Calu3 (cell line): ENCODE results near the gene IL1RL2. TPM values are rescaled to one million over a fixed set of nuclear protein-coding genes. Genes with fewer than 3 reads are reported as not detected.

Experiments used
- BruUV-seq: library from RNA; stranded (reverse); fragments of 400-500 nt; replicated peaks from 2 replicates; lab custom pipeline; 2021; lab: Mats Ljungman, UMichigan
- CTCF ChIA-PET: fragments of 300-600 bp; sonication (Branson Sonifier 250); formaldehyde crosslinking; loops from one replicate; lab custom pipeline; 2022; ENCODE audit warnings: antibody characterized with exemption; lab: Charles Lee
- DNase-seq: peaks from one replicate; pipeline ENCODE4 v3.0.0; 2022
- H3K27ac Mint-ChIP-seq: one replicate; pipeline ENCODE4 v1.8.0; 2022; ENCODE audit warnings: mixed read lengths; ENCODE audit not compliant: unreplicated experiment
- H3K27me3 Mint-ChIP-seq: one replicate; pipeline ENCODE4 v1.8.0; 2022; ENCODE audit warnings: mixed read lengths; ENCODE audit not compliant: unreplicated experiment
- H3K36me3 Mint-ChIP-seq: one replicate; pipeline ENCODE4 v1.8.0; 2022; ENCODE audit warnings: mild to moderate bottlenecking, moderate library complexity, mixed read lengths; ENCODE audit not compliant: insufficient read depth, unreplicated experiment
- H3K4me1 Mint-ChIP-seq: one replicate; pipeline ENCODE4 v1.8.0; 2022; ENCODE audit warnings: mild to moderate bottlenecking, low read depth, mixed read lengths; ENCODE audit not compliant: unreplicated experiment
- H3K4me3 Mint-ChIP-seq: one replicate; pipeline ENCODE4 v1.8.0; 2022; ENCODE audit warnings: mild to moderate bottlenecking, low read depth, moderate library complexity, mixed read lengths; ENCODE audit not compliant: unreplicated experiment
- H3K9me3 Mint-ChIP-seq: one replicate; pipeline ENCODE4 v1.8.0; 2022; ENCODE audit warnings: low read depth, mixed read lengths; ENCODE audit not compliant: unreplicated experiment
- intact Hi-C: fragments of 100-400 bp; cut with micrococcal nuclease; formaldehyde crosslinking; loops from one replicate; pipeline ENCODE4 v1.10.0; 2022; ENCODE audit not compliant: unreplicated experiment
- total RNA-seq: library from RNA; stranded (reverse); gene quantifications from 2 replicates; pipeline ENCODE4 v1.2.3, GENCODE V29; 2022
- TF ChIP-seq, protein P1 (sequence below): fragments of 200-600 bp; IDR thresholded peaks from one replicate; pipeline ENCODE4 v1.8.0; 2022; ENCODE audit warnings: antibody characterized with exemption; ENCODE audit not compliant: unreplicated experiment

IL1RL2 gene
- total RNA-seq, 1 experiment from 2014 or later: 0.68 TPM

DNA sequence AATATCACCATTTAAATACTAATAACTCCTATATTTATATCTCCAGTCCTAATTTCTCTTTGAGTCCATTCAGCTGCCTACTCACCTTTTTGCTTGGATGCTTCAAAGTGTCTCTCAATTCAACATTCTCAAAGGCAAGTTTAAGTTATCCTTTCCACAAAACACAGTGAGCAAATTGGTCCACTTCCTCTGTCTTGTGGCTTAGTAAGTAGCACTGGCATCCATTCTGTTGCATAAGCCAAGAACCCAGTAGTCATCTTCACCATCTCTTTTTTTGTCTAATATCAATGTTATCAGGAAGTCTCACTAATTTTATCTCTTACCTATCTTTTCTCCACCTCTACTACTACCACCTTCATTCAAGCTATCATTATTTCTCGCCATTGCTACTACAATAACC, 97.2 kb downstream of the IL1RL2 start:
- no TSS peak for BruUV-seq
- TF ChIP-seq, protein P1, sequence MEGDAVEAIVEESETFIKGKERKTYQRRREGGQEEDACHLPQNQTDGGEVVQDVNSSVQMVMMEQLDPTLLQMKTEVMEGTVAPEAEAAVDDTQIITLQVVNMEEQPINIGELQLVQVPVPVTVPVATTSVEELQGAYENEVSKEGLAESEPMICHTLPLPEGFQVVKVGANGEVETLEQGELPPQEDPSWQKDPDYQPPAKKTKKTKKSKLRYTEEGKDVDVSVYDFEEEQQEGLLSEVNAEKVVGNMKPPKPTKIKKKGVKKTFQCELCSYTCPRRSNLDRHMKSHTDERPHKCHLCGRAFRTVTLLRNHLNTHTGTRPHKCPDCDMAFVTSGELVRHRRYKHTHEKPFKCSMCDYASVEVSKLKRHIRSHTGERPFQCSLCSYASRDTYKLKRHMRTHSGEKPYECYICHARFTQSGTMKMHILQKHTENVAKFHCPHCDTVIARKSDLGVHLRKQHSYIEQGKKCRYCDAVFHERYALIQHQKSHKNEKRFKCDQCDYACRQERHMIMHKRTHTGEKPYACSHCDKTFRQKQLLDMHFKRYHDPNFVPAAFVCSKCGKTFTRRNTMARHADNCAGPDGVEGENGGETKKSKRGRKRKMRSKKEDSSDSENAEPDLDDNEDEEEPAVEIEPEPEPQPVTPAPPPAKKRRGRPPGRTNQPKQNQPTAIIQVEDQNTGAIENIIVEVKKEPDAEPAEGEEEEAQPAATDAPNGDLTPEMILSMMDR: no peak
- intact Hi-C loops: no loop called here
- Mint-ChIP-seq H3K4me3 (no peak overlapping the region), H3K4me1 (no peaks in the 10 kb centered on the region), H3K27ac (no peak overlapping the region), H3K9me3 (no peaks in the 10 kb centered on the region), H3K36me3 (no peaks in the 10 kb centered on the region), H3K27me3 (no peaks in the 10 kb centered on the region)
- CTCF ChIA-PET: no interaction called here
- no peak for DNase-seq

DNA sequence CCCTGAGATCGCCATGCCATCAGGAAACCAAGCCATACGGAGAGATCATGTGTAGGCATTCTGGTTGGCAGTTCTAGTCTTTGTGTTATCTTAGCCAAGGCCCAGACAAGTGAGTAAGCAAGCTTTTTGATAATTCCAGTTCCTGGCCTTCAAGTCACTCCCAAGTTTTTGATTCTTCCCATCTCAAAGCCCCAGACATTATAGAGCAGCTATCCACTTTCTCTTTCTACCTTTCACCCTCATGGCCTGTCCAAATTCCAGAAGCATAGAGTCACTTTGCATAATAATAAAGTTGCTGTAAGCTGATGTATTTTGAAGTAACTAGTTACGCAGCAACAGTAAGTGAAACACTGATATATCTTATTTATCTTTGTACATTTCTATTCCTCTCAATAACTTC, 97.8 kb downstream of the IL1RL2 start:
- Mint-ChIP-seq H3K36me3 (no peaks in the 10 kb centered on the region), H3K9me3 (no peaks in the 10 kb centered on the region), H3K4me1 (no peaks in the 10 kb centered on the region), H3K27me3 (no peaks in the 10 kb centered on the region), H3K27ac (no peak overlapping the region), H3K4me3 (no peak overlapping the region)
- TF ChIP-seq, protein P1: no peak
- CTCF ChIA-PET: no interaction called here
- BruUV-seq: no TSS peak
- intact Hi-C loops: no loop called here
- no peak for DNase-seq

DNA sequence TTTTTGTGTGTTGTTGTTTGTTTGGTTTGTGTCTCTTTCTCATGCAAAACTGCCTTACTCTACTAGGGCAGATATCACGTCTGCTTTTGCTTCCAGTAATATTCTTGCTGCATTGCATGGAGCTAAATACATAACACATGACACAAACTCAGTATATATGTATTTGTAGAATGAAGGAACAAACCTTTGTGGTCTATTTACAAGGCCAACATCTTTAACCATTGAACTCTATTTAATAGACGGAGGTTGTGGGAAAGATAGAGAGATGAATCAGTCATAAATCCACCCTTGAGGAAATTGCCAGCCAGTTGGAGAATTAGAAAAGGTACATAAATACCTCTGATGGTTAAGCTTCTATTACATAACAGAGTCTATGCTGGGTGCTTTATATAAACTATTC, 98.5 kb downstream of the IL1RL2 start:
- H3K36me3 Mint-ChIP-seq: no peaks in the 10 kb centered on the region
- TF ChIP-seq, protein P1: no peak
- H3K4me1 Mint-ChIP-seq: no peaks in the 10 kb centered on the region
- no peak overlapping the region for H3K27ac Mint-ChIP-seq
- CTCF ChIA-PET: no interaction called here
- no peaks in the 10 kb centered on the region for H3K9me3 Mint-ChIP-seq
- BruUV-seq: no TSS peak
- DNase-seq: no peak
- H3K27me3 Mint-ChIP-seq: no peaks in the 10 kb centered on the region
- H3K4me3 Mint-ChIP-seq: no peak overlapping the region
- intact Hi-C loops: no loop called here

DNA sequence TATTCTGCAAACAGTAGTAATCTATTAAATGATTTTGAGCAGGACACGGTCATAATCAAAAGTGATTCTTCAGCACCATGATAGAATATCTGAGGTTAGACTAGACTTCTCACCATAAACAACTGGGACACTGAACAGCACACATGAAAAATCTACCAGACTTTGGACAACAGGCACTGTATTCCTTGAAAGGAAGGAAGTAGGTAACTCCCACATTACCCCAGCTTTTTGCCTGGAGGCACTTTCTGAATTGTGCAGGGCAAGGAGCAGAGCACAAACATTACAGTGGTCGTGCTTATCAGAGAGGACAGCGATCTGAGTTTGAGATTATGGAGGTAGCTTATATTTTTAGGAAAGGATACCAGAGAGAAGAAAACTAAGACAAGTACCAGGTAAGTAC, 99.2 kb downstream of the IL1RL2 start:
- BruUV-seq: no TSS peak
- no peaks in the 10 kb centered on the region for H3K9me3 Mint-ChIP-seq
- no peaks in the 10 kb centered on the region for H3K27me3 Mint-ChIP-seq
- no peak for DNase-seq
- no peaks in the 10 kb centered on the region for H3K36me3 Mint-ChIP-seq
- no peaks in the 10 kb centered on the region for H3K4me1 Mint-ChIP-seq
- no peak overlapping the region for H3K4me3 Mint-ChIP-seq
- H3K27ac Mint-ChIP-seq: no peak overlapping the region
- intact Hi-C loops: no loop called here
- CTCF ChIA-PET: interaction anchor here (1.0 kb wide), 1 partner anchor 45 kb away, joined by 3 read pairs; no protein-coding TSS in a partner anchor
- TF ChIP-seq, protein P1: no peak
